Calu3 (cell line): ENCODE results near the gene FFAR4. TPM values are rescaled to one million over a fixed set of nuclear protein-coding genes. Genes with fewer than 3 reads are reported as not detected.
A peak's percentile ranks its signal among the peaks of the same experiment; 100 is the strongest.

Experiments used
- BruUV-seq: library from RNA; stranded (reverse); fragments of 400-500 nt; replicated peaks from 2 replicates; lab custom pipeline; 2021; lab: Mats Ljungman, UMichigan
- CTCF ChIA-PET: fragments of 300-600 bp; sonication (Branson Sonifier 250); formaldehyde crosslinking; loops from one replicate; lab custom pipeline; 2022; ENCODE audit warnings: antibody characterized with exemption; lab: Charles Lee
- DNase-seq: peaks from one replicate; pipeline ENCODE4 v3.0.0; 2022
- H3K27ac Mint-ChIP-seq: one replicate; pipeline ENCODE4 v1.8.0; 2022; ENCODE audit warnings: mixed read lengths; ENCODE audit not compliant: unreplicated experiment
- H3K27me3 Mint-ChIP-seq: one replicate; pipeline ENCODE4 v1.8.0; 2022; ENCODE audit warnings: mixed read lengths; ENCODE audit not compliant: unreplicated experiment
- H3K36me3 Mint-ChIP-seq: one replicate; pipeline ENCODE4 v1.8.0; 2022; ENCODE audit warnings: mild to moderate bottlenecking, moderate library complexity, mixed read lengths; ENCODE audit not compliant: insufficient read depth, unreplicated experiment
- H3K4me1 Mint-ChIP-seq: one replicate; pipeline ENCODE4 v1.8.0; 2022; ENCODE audit warnings: mild to moderate bottlenecking, low read depth, mixed read lengths; ENCODE audit not compliant: unreplicated experiment
- H3K4me3 Mint-ChIP-seq: one replicate; pipeline ENCODE4 v1.8.0; 2022; ENCODE audit warnings: mild to moderate bottlenecking, low read depth, moderate library complexity, mixed read lengths; ENCODE audit not compliant: unreplicated experiment
- H3K9me3 Mint-ChIP-seq: one replicate; pipeline ENCODE4 v1.8.0; 2022; ENCODE audit warnings: low read depth, mixed read lengths; ENCODE audit not compliant: unreplicated experiment
- intact Hi-C: fragments of 100-400 bp; cut with micrococcal nuclease; formaldehyde crosslinking; loops from one replicate; pipeline ENCODE4 v1.10.0; 2022; ENCODE audit not compliant: unreplicated experiment
- total RNA-seq: library from RNA; stranded (reverse); gene quantifications from 2 replicates; pipeline ENCODE4 v1.2.3, GENCODE V29; 2022
- TF ChIP-seq, protein P1 (sequence below): fragments of 200-600 bp; IDR thresholded peaks from one replicate; pipeline ENCODE4 v1.8.0; 2022; ENCODE audit warnings: antibody characterized with exemption; ENCODE audit not compliant: unreplicated experiment

FFAR4 gene
- total RNA-seq, 1 experiment from 2014 or later = 0.97 TPM

DNA sequence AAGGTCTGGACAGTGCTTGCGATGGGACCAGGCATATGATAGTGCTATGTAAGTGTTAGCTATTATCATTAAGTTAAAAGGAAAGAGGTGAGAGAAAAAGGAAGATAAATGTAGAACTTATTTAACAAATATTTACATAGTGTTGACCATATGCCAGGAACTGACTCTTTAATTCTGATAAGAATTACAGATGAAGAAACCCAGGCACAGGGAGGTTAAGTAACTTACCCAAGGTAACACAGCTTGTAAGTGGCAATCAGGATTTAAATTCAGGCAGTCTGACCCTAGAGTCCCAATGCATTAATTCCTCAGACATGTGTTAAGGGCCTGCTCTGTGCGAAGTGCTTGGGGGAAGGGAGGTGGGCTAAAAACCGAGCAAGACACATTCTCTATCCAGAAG lies 11.1 kb downstream of the FFAR4 start:
- BruUV-seq = no TSS peak
- H3K27ac Mint-ChIP-seq = peak overlapping the region; percentile 50

DNA sequence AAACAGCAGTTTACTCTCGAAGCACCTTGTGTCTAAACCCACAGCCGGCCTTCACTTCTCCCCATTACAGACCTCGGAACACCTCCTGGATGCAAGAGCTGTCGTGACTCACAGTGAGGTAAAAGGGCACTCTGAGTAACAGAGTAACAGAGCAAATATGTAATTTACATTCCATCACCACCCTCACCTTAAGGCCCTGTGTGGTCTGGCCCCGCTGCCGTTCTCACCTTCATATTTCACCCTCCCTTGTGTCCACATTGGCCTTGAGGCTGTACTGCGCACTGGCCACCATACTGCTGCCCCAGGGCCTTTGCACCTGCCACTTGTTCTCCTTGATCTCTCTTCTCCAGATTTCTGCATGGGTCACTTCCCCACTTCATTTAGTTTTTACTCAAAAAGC lies 12.6 kb downstream of the FFAR4 start:
- Mint-ChIP-seq H3K27me3 (no peaks in the 10 kb centered on the region), H3K9me3 (peaks cover 3% of the 10 kb centered on the region), H3K36me3 (no peaks in the 10 kb centered on the region), H3K4me1 (peaks cover 60% of the 10 kb centered on the region), H3K27ac (peak overlapping the region; percentile 17), H3K4me3 (no peak overlapping the region)
- TF ChIP-seq, protein P1, sequence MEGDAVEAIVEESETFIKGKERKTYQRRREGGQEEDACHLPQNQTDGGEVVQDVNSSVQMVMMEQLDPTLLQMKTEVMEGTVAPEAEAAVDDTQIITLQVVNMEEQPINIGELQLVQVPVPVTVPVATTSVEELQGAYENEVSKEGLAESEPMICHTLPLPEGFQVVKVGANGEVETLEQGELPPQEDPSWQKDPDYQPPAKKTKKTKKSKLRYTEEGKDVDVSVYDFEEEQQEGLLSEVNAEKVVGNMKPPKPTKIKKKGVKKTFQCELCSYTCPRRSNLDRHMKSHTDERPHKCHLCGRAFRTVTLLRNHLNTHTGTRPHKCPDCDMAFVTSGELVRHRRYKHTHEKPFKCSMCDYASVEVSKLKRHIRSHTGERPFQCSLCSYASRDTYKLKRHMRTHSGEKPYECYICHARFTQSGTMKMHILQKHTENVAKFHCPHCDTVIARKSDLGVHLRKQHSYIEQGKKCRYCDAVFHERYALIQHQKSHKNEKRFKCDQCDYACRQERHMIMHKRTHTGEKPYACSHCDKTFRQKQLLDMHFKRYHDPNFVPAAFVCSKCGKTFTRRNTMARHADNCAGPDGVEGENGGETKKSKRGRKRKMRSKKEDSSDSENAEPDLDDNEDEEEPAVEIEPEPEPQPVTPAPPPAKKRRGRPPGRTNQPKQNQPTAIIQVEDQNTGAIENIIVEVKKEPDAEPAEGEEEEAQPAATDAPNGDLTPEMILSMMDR = no peak
- CTCF ChIA-PET = interaction anchor here (1.2 kb wide), 1 partner anchor 24 kb away, joined by 3 read pairs; no protein-coding TSS in a partner anchor
- DNase-seq = peak; percentile 61
- BruUV-seq = no TSS peak
- intact Hi-C loops = no loop called here

More for the DNA sequence above, 11.1 kb downstream of the FFAR4 start:
- Mint-ChIP-seq H3K27me3 (no peaks in the 10 kb centered on the region), H3K36me3 (no peaks in the 10 kb centered on the region), H3K9me3 (peaks cover 3% of the 10 kb centered on the region), H3K4me1 (peaks cover 75% of the 10 kb centered on the region), H3K4me3 (no peak overlapping the region)
- TF ChIP-seq, protein P1 = no peak
- intact Hi-C loops = no loop called here
- no peak for DNase-seq
- CTCF ChIA-PET = no interaction called here

DNA sequence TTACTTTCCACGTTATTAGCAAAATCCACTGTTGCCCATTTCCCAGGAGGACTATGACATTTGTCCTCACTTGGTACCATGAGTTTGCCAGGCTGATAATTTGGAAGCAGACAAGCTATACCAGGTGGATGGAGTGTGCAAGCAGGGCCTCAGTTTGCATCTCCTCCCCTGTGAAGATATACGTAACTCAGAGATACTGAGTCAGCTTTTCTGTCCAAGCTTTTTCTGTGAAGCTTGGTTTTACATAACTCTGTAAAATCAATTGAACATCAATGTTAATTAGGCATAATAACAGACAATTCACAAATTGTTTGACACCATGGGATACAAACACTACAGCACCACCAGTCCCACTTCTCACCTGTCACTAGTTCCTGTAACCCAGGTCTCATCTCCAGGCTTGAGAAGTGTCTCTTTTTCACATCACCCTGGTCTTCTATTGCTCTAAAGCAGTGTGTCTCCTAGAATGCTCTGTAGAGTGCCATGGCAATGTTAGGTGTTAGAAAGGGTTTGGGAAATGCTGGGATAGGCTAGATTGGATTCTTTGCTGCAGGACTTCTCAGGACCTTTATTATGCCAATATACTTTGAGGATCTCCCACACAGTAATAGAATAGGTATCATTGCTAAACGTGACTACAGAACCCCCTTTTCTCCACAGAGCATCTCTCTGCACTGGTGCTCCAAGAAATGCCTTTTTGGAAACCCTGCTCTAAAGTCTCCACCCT lies 13.7 kb downstream of the FFAR4 start:
- H3K27me3 Mint-ChIP-seq = no peaks in the 10 kb centered on the region
- intact Hi-C loops = no loop called here
- H3K9me3 Mint-ChIP-seq = peaks cover 3% of the 10 kb centered on the region
- no peak overlapping the region for H3K4me3 Mint-ChIP-seq
- H3K4me1 Mint-ChIP-seq = peaks cover 54% of the 10 kb centered on the region
- CTCF ChIA-PET = no interaction called here
- H3K36me3 Mint-ChIP-seq = no peaks in the 10 kb centered on the region
- BruUV-seq = no TSS peak
- peak overlapping the region; percentile 6 for H3K27ac Mint-ChIP-seq
- TF ChIP-seq, protein P1 = no peak
- no peak for DNase-seq

DNA sequence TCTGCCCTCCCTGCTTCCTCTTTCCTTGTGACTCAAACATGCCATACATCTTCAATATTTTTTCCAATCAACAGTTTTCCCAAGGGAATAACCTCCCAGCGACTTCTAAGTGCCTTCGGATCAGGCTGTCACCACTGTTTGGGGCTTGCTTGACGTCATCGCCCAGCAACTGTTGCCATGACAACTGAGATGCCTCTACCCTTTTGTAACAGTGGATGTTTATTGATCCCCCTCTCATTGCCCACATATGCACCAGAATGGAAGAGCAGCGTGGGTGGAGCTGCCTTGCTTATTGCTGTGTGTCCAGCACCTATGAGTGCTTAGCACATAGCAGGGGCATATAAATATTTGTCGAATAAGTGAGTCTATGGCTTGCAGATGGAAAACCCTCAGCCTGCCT lies 14.4 kb downstream of the FFAR4 start:
- no TSS peak for BruUV-seq
- no peak overlapping the region for H3K4me3 Mint-ChIP-seq
- TF ChIP-seq, protein P1 = no peak
- intact Hi-C loops = no loop called here
- DNase-seq = peak; percentile 23
- H3K27ac Mint-ChIP-seq = peak overlapping the region; percentile 6
- H3K4me1 Mint-ChIP-seq = peaks cover 47% of the 10 kb centered on the region
- H3K36me3 Mint-ChIP-seq = no peaks in the 10 kb centered on the region
- H3K9me3 Mint-ChIP-seq = peaks cover 3% of the 10 kb centered on the region
- no peaks in the 10 kb centered on the region for H3K27me3 Mint-ChIP-seq
- CTCF ChIA-PET = no interaction called here
